ENCODE results near the gene ELOF1. TPM values are rescaled to one million over a fixed set of nuclear protein-coding genes. Genes with fewer than 3 reads are reported as not detected.

Gene ELOF1
- total and polyA plus RNA-seq, 4 donors = 18.3 to 79.8 (median 67.4) TPM

- no peak overlapping the region for H3K27ac ChIP-seq (ENCODE audit: low read depth, low read length)
- no peaks in the 10 kb centered on the region for H3K36me3 ChIP-seq (ENCODE audit: control insufficient read depth, insufficient read depth, low read length)
- 81% methylated on average over 4 of the region's 36 CpGs for WGBS (ENCODE audit: insufficient coverage)
- peaks cover 22% of the 10 kb centered on the region for H3K4me1 ChIP-seq (ENCODE audit: control insufficient read depth, insufficient read depth, low read length)
- no peak for DNase-seq (ENCODE audit: low read depth in 4 of 6, low spot score in 6 of 6)
- H3K4me3 ChIP-seq (ENCODE audit: low read depth, low read length) = peak overlapping the region; percentile 29
- H3K9me3 ChIP-seq (ENCODE audit: control insufficient read depth, insufficient read depth, low read length) = no peaks in the 10 kb centered on the region
- peaks cover 23% of the 10 kb centered on the region for H3K27me3 ChIP-seq (ENCODE audit: control insufficient read depth, insufficient read depth, low read length)
These were observed 19.3 kb downstream of the ELOF1 start for GRCh38 chr19:11539495-11540365.

GRCh38 chr19:11538232-11539036, 20.6 kb downstream of the ELOF1 start, which contains the start of gene CNN1:
CNN1 (plus strand) TSS chr19:11538851; CDS start chr19:11538928, 77 bp downstream.
- Histone ChIP-seq H3K9me3 (ENCODE audit: control insufficient read depth, insufficient read depth, low read length) (no peaks in the 10 kb centered on the region), H3K27me3 (ENCODE audit: control insufficient read depth, insufficient read depth, low read length) (peaks cover 23% of the 10 kb centered on the region), H3K4me1 (ENCODE audit: control insufficient read depth, insufficient read depth, low read length) (peaks cover 22% of the 10 kb centered on the region), H3K27ac (ENCODE audit: low read depth, low read length) (no peak within 1 kb of the TSS), H3K36me3 (ENCODE audit: control insufficient read depth, insufficient read depth, low read length) (no peaks in the 10 kb centered on the region), H3K4me3 (ENCODE audit: low read depth, low read length) (no peak within 1 kb of the TSS)
- peak in 1 of 6 donors; percentile 56 for DNase-seq (ENCODE audit: low read depth in 4 of 6, low spot score in 6 of 6)
- WGBS (ENCODE audit: insufficient coverage) = 24% methylated on average over 19 of the region's 21 CpGs

- H3K9me3 ChIP-seq (ENCODE audit: control insufficient read depth, insufficient read depth, low read length) = no peaks in the 10 kb centered on the region
- H3K27me3 ChIP-seq (ENCODE audit: control insufficient read depth, insufficient read depth, low read length) = peaks cover 23% of the 10 kb centered on the region
- 6% methylated on average over 44 of the region's 54 CpGs for WGBS (ENCODE audit: insufficient coverage)
- H3K36me3 ChIP-seq (ENCODE audit: control insufficient read depth, insufficient read depth, low read length) = no peaks in the 10 kb centered on the region
- H3K4me1 ChIP-seq (ENCODE audit: control insufficient read depth, insufficient read depth, low read length) = peaks cover 22% of the 10 kb centered on the region
- peak overlapping the region; percentile 50 for H3K4me3 ChIP-seq (ENCODE audit: low read depth, low read length)
- peak; percentile 26 to 92 (median 70) for DNase-seq (ENCODE audit: low read depth in 4 of 6, low spot score in 6 of 6)
- peak overlapping the region; percentile 73 for H3K27ac ChIP-seq (ENCODE audit: low read depth, low read length)
These were observed 23.0 kb downstream of the ELOF1 start for GRCh38 chr19:11535792-11536595.

- no peaks in the 10 kb centered on the region for H3K36me3 ChIP-seq (ENCODE audit: control insufficient read depth, insufficient read depth, low read length)
- H3K9me3 ChIP-seq (ENCODE audit: control insufficient read depth, insufficient read depth, low read length) = no peaks in the 10 kb centered on the region
- peaks cover 25% of the 10 kb centered on the region for H3K4me1 ChIP-seq (ENCODE audit: control insufficient read depth, insufficient read depth, low read length)
- H3K27me3 ChIP-seq (ENCODE audit: control insufficient read depth, insufficient read depth, low read length) = peaks cover 18% of the 10 kb centered on the region
- H3K4me3 ChIP-seq (ENCODE audit: low read depth, low read length) = no peak overlapping the region
- H3K27ac ChIP-seq (ENCODE audit: low read depth, low read length) = no peak overlapping the region
- no peak for DNase-seq (ENCODE audit: low read depth in 4 of 6, low spot score in 6 of 6)
- 100% methylated on average over 1 of the region's 5 CpGs for WGBS (ENCODE audit: insufficient coverage)
These were observed 24.1 kb downstream of the ELOF1 start for GRCh38 chr19:11534948-11535347.

GRCh38 chr19:11534538-11534937, 24.5 kb downstream of the ELOF1 start:
- Histone ChIP-seq H3K27me3 (ENCODE audit: control insufficient read depth, insufficient read depth, low read length) (peaks cover 14% of the 10 kb centered on the region), H3K4me1 (ENCODE audit: control insufficient read depth, insufficient read depth, low read length) (peaks cover 24% of the 10 kb centered on the region), H3K36me3 (ENCODE audit: control insufficient read depth, insufficient read depth, low read length) (no peaks in the 10 kb centered on the region), H3K27ac (ENCODE audit: low read depth, low read length) (no peak overlapping the region), H3K4me3 (ENCODE audit: low read depth, low read length) (no peak overlapping the region), H3K9me3 (ENCODE audit: control insufficient read depth, insufficient read depth, low read length) (no peaks in the 10 kb centered on the region)
- 100% methylated on average over 1 of the region's 1 CpG for WGBS (ENCODE audit: insufficient coverage)
- DNase-seq (ENCODE audit: low read depth in 4 of 6, low spot score in 6 of 6) = no peak

GRCh38 chr19:11530432-11530831, 28.6 kb downstream of the ELOF1 start:
- peaks cover 23% of the 10 kb centered on the region for H3K4me1 ChIP-seq (ENCODE audit: control insufficient read depth, insufficient read depth, low read length)
- H3K36me3 ChIP-seq (ENCODE audit: control insufficient read depth, insufficient read depth, low read length) = peaks cover 8% of the 10 kb centered on the region
- peak; percentile 56 to 97 (median 80) for DNase-seq (ENCODE audit: low read depth in 4 of 6, low spot score in 6 of 6)
- WGBS (ENCODE audit: insufficient coverage) = 16% methylated on average over 8 of the region's 9 CpGs
- H3K27me3 ChIP-seq (ENCODE audit: control insufficient read depth, insufficient read depth, low read length) = no peaks in the 10 kb centered on the region
- H3K4me3 ChIP-seq (ENCODE audit: low read depth, low read length) = no peak overlapping the region
- H3K9me3 ChIP-seq (ENCODE audit: control insufficient read depth, insufficient read depth, low read length) = no peaks in the 10 kb centered on the region
- H3K27ac ChIP-seq (ENCODE audit: low read depth, low read length) = no peak overlapping the region

GRCh38 chr19:11528551-11529341, 30.3 kb downstream of the ELOF1 start, which contains the start of gene ECSIT:
ECSIT (minus strand) TSS chr19:11529134; CDS start chr19:11519170, 9,964 bp downstream.
- H3K4me1 ChIP-seq (ENCODE audit: control insufficient read depth, insufficient read depth, low read length) = peaks cover 23% of the 10 kb centered on the region
- H3K27me3 ChIP-seq (ENCODE audit: control insufficient read depth, insufficient read depth, low read length) = no peaks in the 10 kb centered on the region
- DNase-seq (ENCODE audit: low read depth in 4 of 6, low spot score in 6 of 6) = peak; percentile 91 to 99 (median 97)
- peaks cover 18% of the 10 kb centered on the region for H3K36me3 ChIP-seq (ENCODE audit: control insufficient read depth, insufficient read depth, low read length)
- under 1% methylated on average over 46 of the region's 47 CpGs for WGBS (ENCODE audit: insufficient coverage)
- H3K27ac ChIP-seq (ENCODE audit: low read depth, low read length) = peak within 1 kb of the TSS; percentile 92
- peak within 1 kb of the TSS; percentile 89 for H3K4me3 ChIP-seq (ENCODE audit: low read depth, low read length)
- H3K9me3 ChIP-seq (ENCODE audit: control insufficient read depth, insufficient read depth, low read length) = no peaks in the 10 kb centered on the region

GRCh38 chr19:11519138-11519537, 39.9 kb downstream of the ELOF1 start:
- no peak for DNase-seq (ENCODE audit: low read depth in 4 of 6, low spot score in 6 of 6)
- Histone ChIP-seq H3K4me1 (ENCODE audit: control insufficient read depth, insufficient read depth, low read length) (no peaks in the 10 kb centered on the region), H3K9me3 (ENCODE audit: control insufficient read depth, insufficient read depth, low read length) (no peaks in the 10 kb centered on the region), H3K27ac (ENCODE audit: low read depth, low read length) (no peak overlapping the region), H3K36me3 (ENCODE audit: control insufficient read depth, insufficient read depth, low read length) (peaks cover 51% of the 10 kb centered on the region), H3K27me3 (ENCODE audit: control insufficient read depth, insufficient read depth, low read length) (no peaks in the 10 kb centered on the region), H3K4me3 (ENCODE audit: low read depth, low read length) (no peak overlapping the region)
- 95% methylated on average over 9 of the region's 9 CpGs for WGBS (ENCODE audit: insufficient coverage)

Measured in spinal cord (tissue), 10 donors.